GM21576 (cell line): Measurements from ENCODE around the gene TNFSF13.
A peak's percentile ranks its signal among the peaks of the same experiment; 100 is the strongest.

Experiments used
- ATAC-seq: cut with Tn5 transposase; IDR thresholded peaks from one replicate; pipeline ENCODE4 v1.9.1; 2021; ENCODE audit warnings: mild to moderate bottlenecking, moderate library complexity; ENCODE audit not compliant: unreplicated experiment

Gene TNFSF13

DNA sequence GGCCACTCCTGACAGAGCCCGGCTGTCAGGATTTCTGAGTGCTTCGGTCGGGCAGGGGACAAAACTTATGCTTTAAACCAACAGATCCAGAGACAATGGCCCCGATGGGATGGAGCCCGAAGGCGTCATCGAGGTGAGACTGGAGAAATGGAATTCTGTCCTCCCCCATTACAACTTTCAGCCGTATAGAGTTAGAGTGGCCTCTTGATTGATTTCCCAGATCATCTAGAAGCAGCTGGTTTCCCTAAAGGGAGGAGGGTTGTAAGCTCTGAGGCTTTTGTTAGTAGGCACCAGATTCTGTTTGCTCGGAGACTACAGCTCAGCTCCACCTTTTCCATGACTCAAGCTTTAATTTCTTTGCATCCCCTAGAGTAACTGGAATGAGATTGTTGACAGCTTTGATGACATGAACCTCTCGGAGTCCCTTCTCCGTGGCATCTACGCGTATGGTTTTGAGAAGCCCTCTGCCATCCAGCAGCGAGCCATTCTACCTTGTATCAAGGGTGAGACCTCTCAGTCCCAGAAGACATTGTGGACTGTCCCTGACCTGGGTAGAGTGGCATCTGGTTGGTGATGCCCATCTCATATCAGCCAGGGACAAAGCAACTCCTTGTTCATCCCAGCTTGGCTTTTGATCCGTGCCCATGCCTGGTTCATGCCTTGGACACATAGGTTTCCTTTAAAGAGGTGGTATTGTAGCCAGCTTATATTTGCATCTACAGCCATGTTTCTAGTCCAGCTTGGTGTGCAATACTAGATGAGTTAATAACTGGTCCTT, 15.8 kb downstream of the TNFSF13 start:
- no peak for ATAC-seq

DNA sequence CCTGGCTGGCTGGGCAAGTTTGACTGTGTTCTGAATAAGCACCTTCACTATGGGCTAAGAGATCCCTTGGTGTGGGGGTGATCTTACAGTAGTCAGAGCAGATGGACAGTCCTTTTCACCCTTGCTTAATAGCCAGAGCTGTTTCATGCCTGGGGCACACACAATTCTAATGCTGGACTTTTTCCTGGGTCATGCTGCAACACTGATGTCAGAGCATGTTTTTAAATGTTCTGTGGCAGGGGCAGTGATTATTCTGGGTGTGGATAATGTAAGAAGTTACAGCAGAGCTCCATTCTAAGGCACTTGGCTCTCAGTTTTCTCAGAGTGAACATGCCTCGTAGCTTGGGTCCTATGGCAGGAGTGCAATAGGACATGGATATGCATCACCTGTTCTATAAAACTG, 16.9 kb downstream of the TNFSF13 start:
- ATAC-seq, result no peak

DNA sequence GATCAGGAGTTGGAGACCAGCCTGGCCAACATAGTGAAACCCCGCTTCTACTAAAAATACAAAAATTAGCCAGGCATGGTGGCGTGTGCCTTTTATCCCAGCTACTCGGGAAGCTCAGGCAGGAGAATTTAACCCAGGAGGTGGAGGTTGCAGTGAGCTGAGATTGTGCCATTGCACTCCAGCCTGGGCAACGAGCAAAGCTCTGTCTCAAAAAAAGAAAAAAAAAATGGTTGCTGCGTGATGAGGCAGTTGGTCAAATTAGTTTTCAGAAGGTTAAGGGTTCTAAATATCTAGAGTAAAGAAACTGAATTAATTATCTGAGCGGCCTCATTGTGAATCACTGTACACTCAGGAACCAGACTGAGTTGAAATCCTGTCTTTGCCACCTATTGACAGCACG, 17.4 kb downstream of the TNFSF13 start:
- no peak for ATAC-seq

DNA sequence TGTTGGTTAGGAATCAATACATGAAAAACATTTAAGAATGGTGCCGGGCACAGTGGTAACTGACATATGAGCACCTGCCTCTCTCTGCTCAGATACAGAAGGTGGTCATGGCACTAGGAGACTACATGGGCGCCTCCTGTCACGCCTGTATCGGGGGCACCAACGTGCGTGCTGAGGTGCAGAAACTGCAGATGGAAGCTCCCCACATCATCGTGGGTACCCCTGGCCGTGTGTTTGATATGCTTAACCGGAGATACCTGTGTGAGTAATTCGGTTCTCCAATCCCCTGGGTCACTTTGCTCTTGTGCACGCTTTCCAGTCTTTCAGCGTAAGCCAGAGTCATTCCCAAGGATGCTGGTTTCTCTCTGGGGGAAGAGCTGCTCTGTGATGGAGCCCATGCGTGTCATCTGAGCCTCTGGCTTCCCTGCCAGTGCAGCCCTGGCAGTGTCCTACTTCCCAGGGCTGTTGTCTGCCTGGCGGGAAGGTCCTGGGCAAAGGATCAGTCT, 17.9 kb downstream of the TNFSF13 start:
- ATAC-seq, result no peak

DNA sequence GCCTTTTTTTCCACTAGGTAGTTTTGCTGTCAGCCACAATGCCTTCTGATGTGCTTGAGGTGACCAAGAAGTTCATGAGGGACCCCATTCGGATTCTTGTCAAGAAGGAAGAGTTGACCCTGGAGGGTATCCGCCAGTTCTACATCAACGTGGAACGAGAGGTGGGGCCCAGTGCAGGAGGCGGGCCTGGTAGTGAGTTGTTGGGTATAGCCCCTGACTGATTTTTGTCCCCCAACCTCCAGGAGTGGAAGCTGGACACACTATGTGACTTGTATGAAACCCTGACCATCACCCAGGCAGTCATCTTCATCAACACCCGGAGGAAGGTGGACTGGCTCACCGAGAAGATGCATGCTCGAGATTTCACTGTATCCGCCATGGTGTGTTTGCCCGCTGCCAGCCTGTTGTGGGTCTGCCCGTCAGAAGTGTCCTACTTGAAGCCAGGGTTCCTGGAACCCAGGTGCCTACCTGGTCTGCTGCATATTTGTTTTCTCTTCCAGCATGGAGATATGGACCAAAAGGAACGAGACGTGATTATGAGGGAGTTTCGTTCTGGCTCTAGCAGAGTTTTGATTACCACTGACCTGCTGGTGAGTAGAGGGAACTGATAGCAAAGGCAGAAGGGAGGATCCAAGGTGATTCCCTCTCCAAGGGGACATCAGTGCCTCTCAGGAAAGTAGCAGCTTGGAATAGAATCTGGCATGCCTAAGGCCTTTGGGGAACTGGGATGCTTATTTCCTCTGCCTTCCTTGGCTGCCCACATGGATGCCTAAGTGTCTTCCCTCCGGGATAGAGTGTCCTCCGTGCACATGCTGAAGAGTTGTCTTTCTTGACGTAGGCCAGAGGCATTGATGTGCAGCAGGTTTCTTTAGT, 19.0 kb downstream of the TNFSF13 start:
- ATAC-seq, result no peak

DNA sequence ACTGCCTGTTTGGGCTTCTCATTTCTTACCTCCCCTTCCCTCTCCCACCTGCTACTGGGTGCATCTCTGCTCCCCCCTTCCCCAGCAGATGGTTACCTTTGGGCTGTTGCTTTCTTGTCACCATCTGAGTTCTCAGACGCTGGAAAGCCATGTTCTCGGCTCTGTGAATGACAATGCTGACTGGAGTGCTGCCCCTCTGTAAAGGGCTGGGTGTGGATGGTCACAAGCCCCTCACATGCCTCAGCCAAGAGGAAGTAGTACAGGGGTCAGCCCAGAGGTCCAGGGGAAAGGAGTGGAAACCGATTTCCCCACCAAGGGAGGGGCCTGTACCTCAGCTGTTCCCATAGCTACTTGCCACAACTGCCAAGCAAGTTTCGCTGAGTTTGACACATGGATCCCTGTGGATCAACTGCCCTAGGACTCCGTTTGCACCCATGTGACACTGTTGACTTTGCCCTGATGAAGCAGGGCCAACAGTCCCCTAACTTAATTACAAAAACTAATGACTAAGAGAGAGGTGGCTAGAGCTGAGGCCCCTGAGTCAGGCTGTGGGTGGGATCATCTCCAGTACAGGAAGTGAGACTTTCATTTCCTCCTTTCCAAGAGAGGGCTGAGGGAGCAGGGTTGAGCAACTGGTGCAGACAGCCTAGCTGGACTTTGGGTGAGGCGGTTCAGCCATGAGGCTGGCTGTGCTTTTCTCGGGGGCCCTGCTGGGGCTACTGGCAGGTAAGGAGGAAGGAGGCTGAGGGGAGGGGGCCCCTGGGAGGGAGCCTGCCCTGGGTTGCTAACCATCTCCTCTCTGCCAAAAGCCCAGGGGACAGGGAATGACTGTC, 20.7 kb downstream of the TNFSF13 start, which contains the start of gene CD68:
CD68 (plus strand) TSS at position 638 of the 833 bp plus-strand sequence; CDS start at position 678, 40 bp downstream.
- ATAC-seq, result peak; percentile 44

DNA sequence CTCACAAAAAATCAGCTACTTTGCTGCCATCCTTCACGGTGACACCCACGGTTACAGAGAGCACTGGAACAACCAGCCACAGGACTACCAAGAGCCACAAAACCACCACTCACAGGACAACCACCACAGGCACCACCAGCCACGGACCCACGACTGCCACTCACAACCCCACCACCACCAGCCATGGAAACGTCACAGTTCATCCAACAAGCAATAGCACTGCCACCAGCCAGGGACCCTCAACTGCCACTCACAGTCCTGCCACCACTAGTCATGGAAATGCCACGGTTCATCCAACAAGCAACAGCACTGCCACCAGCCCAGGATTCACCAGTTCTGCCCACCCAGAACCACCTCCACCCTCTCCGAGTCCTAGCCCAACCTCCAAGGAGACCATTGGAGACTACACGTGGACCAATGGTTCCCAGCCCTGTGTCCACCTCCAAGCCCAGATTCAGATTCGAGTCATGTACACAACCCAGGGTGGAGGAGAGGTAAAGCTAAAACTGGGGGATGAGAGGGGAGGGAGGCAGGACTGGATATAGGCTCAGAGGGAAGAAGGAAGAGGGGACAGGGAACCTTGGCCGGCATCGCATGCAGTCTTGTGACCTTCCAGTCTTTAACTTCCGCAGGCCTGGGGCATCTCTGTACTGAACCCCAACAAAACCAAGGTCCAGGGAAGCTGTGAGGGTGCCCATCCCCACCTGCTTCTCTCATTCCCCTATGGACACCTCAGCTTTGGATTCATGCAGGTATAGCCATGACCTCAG, 21.5 kb downstream of the TNFSF13 start:
- ATAC-seq, result no peak

DNA sequence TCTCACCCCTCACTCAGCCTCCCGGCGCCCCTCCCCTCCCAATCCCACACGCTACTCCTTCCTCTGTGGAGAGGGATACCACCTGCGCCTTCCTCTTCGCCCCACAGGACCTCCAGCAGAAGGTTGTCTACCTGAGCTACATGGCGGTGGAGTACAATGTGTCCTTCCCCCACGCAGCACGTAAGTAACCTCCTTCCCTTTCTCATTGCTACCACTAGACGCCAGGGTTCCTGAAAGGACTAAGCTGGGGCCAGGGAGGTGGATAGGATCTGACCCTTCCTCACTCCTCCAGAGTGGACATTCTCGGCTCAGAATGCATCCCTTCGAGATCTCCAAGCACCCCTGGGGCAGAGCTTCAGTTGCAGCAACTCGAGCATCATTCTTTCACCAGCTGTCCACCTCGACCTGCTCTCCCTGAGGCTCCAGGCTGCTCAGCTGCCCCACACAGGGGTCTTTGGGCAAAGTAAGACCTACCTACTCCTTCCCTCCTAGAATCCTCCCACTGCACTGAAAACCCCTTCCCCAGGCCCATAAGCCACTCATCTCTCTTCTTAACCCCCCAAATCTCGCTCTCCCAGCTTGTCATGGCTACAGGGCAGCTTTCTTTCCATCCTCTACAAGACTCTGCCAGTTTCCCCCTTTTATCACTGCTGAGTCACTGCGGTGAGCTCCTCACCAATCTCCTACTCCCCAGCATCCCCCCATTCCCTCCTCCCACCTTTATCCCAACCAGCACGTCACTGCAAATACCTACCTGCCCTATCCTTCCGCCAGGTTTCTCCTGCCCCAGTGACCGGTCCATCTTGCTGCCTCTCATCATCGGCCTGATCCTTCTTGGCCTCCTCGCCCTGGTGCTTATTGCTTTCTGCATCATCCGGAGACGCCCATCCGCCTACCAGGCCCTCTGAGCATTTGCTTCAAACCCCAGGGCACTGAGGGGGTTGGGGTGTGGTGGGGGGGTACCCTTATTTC, 22.3 kb downstream of the TNFSF13 start:
- ATAC-seq, result no peak

DNA sequence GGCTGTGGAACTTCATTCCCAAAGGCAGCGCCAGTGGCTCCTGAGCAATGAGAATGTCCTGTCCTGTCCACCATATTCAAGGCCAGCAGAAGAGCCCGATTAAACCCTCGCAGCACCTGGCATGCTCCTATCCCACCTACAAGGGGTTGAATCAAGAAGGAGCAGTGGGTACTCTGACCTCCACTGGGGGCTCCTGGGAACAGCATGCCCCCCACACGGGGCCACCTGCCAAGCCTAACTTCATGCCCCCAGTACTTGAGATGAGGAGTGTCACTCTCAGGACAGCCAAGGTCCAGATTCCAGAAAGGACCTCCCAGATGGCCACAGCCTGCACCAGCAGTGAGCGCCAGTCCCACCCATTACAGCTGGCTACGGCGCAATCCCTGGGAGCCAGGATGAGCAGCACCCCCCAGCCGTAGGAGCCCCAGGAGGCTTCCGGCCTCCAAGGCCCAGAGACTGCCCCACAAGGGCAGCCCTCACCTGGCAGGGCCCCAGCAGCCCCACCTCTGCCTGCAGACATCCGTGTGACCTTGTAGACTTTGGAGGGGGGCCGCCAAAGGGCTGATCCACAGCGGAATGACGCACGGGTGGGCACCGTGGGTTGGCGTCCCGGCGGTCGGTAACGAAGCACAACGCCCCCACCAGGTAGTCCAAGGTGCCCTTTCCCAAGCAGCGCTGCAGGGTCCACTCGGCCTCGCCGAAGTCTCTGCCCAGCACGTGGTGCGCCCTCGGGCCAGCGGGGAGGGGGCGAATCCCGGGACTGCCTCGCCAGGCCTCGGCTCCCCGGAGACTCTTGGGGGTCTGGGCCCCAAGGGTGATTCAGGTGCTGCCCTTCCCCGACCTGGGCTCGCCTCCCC, 24.1 kb downstream of the TNFSF13 start:
- ATAC-seq, result no peak

DNA sequence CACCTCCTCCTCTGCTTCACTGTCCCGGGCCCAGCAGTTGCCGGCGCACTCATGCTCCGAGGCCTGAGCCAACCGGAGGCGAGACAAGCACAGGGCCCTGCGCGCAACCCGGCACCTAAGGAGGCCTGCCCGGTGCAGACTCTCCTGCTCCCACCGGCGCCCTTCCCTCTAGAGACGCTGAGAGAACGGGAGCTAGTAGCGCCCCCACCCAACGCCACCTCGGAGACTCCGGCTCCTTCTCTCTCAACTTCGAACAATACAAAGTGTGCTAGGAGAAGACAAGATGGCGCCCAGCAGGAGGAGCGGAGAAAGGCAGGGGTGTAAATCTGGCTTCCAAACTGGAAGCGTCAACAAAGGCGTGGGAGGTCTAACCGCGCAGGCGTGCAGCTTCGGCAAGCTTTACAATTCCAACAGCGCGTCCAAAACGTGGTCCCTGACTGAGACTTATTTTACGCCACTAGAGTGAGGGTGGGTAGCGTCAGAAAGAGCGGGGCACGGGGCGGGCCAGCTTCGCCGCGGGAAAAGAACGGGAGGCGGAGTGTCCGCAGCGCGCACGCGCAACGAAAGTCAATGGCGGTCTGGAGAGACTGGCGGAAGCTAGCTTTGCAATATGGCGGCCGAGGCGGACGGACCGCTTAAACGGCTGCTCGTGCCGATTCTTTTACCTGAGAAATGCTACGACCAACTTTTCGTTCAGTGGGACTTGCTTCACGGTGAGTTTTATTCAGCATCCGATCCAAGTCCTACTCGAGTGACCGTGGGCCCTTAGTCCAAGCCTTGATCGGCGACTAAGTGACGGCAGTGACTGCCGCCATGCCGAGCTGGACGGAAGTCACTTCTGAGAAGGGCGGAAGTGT, 24.9 kb downstream of the TNFSF13 start, which contains the start of gene MPDU1:
MPDU1 (plus strand) TSS at position 600 of the 857 bp plus-strand sequence; CDS start at position 611, 11 bp downstream.
- ATAC-seq, result peak; percentile 57

DNA sequence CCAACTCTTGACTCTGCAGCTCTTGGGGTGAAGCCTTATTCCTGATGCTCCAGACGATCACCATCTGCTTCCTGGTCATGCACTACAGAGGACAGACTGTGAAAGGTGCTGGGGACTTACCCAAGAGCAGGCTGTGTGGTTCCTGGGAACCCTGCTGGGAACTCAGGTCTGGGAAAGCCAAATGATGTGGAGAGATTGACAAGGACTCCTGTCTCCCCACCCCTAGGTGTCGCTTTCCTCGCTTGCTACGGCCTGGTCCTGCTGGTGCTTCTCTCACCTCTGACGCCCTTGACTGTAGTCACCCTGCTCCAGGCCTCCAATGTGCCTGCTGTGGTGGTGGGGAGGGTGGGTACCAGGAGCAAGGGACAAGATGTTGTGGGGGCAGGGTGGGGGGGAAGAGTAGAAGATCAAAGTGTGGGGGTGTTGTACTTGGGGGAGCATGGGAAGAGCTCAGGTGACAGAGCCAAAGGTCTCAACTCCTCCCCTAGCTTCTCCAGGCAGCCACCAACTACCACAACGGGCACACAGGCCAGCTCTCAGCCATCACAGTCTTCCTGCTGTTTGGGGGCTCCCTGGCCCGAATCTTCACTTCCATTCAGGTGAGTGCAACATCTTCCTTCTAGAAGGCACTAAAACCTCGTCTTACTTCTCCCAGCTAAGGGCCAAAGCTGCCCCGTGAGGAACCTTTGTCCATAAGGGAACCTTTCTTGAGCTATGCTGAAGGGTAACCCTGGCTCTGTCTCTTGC, 28.3 kb downstream of the TNFSF13 start:
- no peak for ATAC-seq

DNA sequence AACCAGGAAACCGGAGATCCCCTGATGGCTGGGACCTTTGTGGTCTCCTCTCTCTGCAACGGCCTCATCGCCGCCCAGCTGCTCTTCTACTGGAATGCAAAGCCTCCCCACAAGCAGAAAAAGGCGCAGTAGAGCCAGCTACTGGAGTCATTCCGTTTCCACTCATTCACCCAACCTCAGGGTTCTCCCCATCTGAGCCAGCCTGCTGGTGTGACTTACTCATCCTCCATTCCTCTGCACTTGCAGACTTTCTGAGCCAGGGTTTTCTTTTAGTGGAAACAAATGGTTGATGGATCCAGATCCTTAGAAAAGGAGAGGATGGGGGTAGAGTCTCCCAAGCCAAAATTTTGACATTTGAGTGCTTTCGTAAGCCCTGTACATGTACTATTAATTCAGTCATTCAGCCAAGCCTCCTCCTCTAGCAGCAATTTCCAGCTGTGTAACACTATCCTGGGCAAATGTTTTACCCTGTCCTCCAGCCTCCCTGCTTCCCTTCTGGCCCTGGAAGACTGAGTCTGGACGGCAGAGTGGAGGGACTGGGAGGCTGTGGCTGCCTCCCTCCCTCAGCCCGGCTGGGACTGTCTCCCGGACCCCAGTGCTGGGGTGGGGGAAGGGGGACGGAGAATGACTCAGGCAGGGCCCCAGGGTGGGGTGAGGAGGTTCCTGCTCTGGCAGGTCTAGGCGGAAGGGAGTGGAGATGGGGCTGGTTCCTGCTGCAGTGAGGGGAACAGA, 29.0 kb downstream of the TNFSF13 start:
- ATAC-seq, result no peak

DNA sequence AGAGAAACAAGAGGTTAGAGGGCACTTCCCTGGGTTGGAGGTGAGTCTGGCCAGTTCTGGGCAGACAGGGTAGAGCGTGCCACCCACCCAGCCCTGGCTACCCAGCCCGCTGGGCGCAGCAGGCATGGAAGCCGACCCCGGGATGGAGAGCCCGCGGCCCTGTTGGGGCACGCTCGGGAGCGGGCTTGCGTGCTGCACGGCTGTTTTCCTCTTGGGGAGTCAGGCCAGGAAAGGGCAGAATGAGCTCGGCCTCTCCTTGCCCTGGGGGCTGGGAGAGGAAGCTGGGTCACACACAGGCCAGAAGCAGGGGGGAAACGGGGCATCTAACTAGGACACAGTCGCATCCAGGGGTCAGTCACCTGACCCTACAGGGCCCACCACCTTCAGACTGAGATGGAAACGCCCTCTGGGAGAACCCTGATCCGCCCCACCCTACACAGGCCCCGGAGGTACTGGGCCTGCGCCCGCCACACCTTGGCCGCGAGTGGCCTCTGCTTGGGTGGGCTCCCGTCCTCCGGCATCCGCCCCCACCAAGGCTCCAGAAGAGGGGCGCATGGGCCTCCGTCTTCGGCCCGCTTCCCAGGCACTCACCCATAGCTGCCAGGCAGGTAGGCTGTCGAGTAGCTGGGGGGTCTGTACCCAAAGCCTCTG, 30.1 kb downstream of the TNFSF13 start:
- no peak for ATAC-seq

DNA sequence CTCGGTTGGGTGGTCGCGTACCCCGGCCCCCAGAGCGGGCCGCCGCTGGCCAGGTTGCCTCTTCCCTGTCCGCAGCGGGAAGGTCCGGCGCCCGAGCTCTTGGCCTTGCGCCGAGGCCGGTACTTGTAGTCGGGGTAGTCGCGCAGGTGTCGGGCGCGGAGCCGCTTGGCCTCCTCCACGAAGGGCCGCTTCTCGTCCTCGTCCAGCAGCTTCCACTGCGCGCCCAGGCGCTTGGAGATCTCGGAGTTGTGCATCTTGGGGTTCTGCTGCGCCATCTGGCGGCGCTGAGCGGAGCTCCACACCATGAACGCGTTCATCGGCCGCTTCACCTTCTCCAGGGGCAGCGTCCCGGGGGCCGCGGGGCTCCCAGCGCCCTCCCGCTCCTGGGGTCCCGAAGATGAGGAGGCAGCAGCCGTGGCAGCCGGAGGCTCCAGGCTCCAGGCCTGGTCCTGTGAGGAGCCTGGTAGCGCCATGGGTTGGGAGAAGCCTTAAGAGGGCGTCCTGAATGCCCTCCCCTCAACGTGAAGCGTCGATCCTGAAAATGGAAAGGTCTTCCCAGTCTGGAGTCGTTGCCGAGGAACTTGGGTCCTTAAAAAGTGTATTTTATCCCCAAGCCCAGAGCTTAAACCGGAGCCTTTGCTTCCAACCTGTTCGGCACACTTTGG, 30.8 kb downstream of the TNFSF13 start:
- ATAC-seq, result no peak
